Spleen (tissue), 11 donors: ENCODE data around the gene SDC1. TPM values are rescaled to one million over a fixed set of nuclear protein-coding genes. Genes with fewer than 3 reads are reported as not detected.

Source experiments
- DNase-seq: peaks from one replicate; pipeline ENCODE4 v3.0.0-alpha.2; 2020
- H3K27ac ChIP-seq, 8 donors: fragments of 200-600 bp; sonication (generic) in 7 of 8; 1 replicate in 4 of 8; 2 replicates in 4 of 8; pipeline versions ENCODE4 v1.5.0 to v1.8.0; 2016 to 2021; ENCODE audit warnings: inconsistent platforms in 4 of 8, mild to moderate bottlenecking in 4 of 8, moderate library complexity in 1 of 8
- H3K27me3 ChIP-seq, 7 donors: fragments of 200-600 bp; sonication (generic) in 6 of 7; replicated peaks in 1 of 7; 1 replicate in 4 of 7; 2 replicates in 3 of 7; pipeline versions ENCODE4 v1.5.0 to v1.8.0; 2016 to 2021; ENCODE audit warnings: inconsistent platforms in 3 of 7, mild to moderate bottlenecking in 1 of 7
- H3K36me3 ChIP-seq, 6 donors: fragments of 200-600 bp; sonication (generic) in 5 of 6; 1 replicate in 4 of 6; 2 replicates in 2 of 6; pipeline versions ENCODE4 v1.5.0 to v1.8.0; 2016 to 2021; ENCODE audit warnings: inconsistent platforms in 2 of 6
- H3K4me1 ChIP-seq, 6 donors: fragments of 200-600 bp; sonication (generic) in 5 of 6; 1 replicate in 3 of 6; 2 replicates in 3 of 6; pipeline versions ENCODE4 v1.5.0 to v1.8.0; 2016 to 2021; ENCODE audit warnings: inconsistent platforms in 3 of 6
- H3K4me3 ChIP-seq, 8 donors: fragments of 200-600 bp; sonication (generic) in 7 of 8; 1 replicate in 4 of 8; 2 replicates in 4 of 8; pipeline versions ENCODE4 v1.5.0 to v1.8.0; 2016 to 2021; ENCODE audit warnings: inconsistent platforms in 4 of 8, mild to moderate bottlenecking in 4 of 8, moderate library complexity in 2 of 8
- H3K9me3 ChIP-seq, 8 donors: fragments of 200-600 bp; sonication (generic) in 7 of 8; 1 replicate in 4 of 8; 2 replicates in 4 of 8; pipeline versions ENCODE4 v1.5.0 to v1.8.0; 2016 to 2021; ENCODE audit warnings: inconsistent platforms in 4 of 8
- POLR2A ChIP-seq, 3 donors: fragments of 450-650 bp; IDR thresholded peaks; one replicate each; pipeline ENCODE4 v1.5.1; 2017; ENCODE audit warnings: antibody characterized with exemption in 3 of 3, mild to moderate bottlenecking in 1 of 3
- POLR2AphosphoS5 ChIP-seq, 3 donors: sonication (generic); formaldehyde crosslinking; IDR thresholded peaks; one replicate each; pipeline ENCODE4 v1.5.1; 2017; ENCODE audit warnings: antibody characterized with exemption in 3 of 3
- WGBS, 5 donors: extraction: QIAGEN DNeasy Blood & Tissue Kit in 3 of 5; methylation state at CpG; one replicate each; pipeline versions ENCODE4 v1.1.5 to v1.1.7; 2013 to 2018; 5-methylcytosine and 5-hydroxymethylcytosine counted together
- intact Hi-C: fragments of 100-400 bp; cut with DNase I; formaldehyde crosslinking; loops from one replicate; pipeline ENCODE4 v1.15.0; 2023; ENCODE audit warnings: low total_unique reads
- polyA plus RNA-seq, 3 donors: library from polyadenylated mRNA; stranded (reverse); fragments of 200-250 nt; gene quantifications; one replicate each; pipeline ENCODE4 v1.2.1, GENCODE V29; 2013
- total RNA-seq, 7 donors: library from RNA; depleted of rRNA in 3 of 7; stranded (reverse); fragments of >200 nt in 3 of 7; fragmentation: NEBNext Ultra II Directional in 4 of 7; extraction: Animal tissue kit (Norgen Biotek cat#: 25700) in 4 of 7; gene quantifications; one replicate each; pipeline versions ENCODE4 v1.1.0 to v1.2.1, GENCODE V29; 2016 to 2021
- TF ChIP-seq, protein P1 (sequence below), 11 experiments: fragments of 200-600 bp in 7 of 11; fragments of 450-650 bp in 4 of 11; sonication (generic) in 4 of 11; IDR thresholded peaks in 8 of 11; conservative IDR thresholded peaks in 3 of 11; 1 replicate in 7 of 11; 2 replicates in 4 of 11; pipeline versions ENCODE4 v1.4.0 to v1.8.0; 2016 to 2021; ENCODE audit warnings: antibody characterized with exemption in 11 of 11, inconsistent platforms in 4 of 11, mild to moderate bottlenecking in 1 of 11
- donor health status: healthy with polysubstance abuse.
- donor health status: DM: no; HTN: no; CAD: no; lungs with moderate emphysema.
- donor health status: DM: no; HTN: no; CAD: no.
- donor health status: Bipolar disorder and iron deficiency.
- donor health status: healthy.
- donor health status: DM: no; HTN: no; CAD: no.
- donor health status: DM: yes; HTN: yes; CAD: no.

The SDC1 gene
- total and polyA plus RNA-seq, 10 donors: 0.54 to 43.8 (median 15.3) TPM

DNA sequence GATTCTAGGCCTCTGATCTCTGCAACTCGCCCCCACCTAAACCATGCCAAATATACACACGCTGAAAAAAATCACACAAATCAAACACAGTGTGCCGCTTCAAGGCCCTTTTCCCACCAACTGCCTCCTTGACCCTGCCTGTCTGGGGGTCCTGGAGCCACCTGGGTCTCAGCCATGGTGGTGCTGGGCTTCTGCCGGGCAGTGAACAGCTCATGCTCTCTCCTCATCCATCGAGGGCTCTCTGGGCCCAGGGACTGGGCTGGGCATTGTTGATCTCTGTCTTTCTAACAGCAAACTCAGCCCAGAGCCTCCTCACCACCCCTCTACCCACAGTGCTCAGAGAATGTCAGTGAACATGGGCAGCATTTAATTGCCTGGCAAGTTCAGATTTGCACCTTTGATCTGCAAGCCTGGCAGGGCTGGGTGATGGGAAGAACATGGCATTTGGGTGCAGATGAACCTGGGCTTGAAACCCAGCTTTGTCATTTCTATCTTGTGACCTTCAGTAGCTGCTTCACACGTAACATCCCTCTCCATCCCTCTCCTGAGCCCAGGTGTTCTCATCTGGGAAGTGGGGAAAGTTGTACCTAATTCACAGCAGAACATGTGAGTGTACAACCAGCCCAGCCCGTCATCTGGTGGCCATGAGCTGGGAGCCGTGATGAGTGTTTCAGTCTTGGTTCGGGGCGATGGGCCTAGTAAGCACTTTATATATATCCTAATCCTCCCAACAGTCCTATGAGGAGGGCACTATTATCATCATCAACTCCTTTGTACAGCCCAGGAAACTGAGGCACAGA lies 46.1 kb downstream of the SDC1 start:
- DNase-seq: peak; percentile 45
- Histone ChIP-seq H3K9me3 (no peaks in the 10 kb centered on the region), H3K27ac (no peak overlapping the region), H3K4me1 (no peaks in the 10 kb centered on the region), H3K36me3 (no peaks in the 10 kb centered on the region), H3K4me3 (no peak overlapping the region), H3K27me3 (no peaks in the 10 kb centered on the region)
- intact Hi-C loops: no loop called here
- TF ChIP-seq, protein P1, sequence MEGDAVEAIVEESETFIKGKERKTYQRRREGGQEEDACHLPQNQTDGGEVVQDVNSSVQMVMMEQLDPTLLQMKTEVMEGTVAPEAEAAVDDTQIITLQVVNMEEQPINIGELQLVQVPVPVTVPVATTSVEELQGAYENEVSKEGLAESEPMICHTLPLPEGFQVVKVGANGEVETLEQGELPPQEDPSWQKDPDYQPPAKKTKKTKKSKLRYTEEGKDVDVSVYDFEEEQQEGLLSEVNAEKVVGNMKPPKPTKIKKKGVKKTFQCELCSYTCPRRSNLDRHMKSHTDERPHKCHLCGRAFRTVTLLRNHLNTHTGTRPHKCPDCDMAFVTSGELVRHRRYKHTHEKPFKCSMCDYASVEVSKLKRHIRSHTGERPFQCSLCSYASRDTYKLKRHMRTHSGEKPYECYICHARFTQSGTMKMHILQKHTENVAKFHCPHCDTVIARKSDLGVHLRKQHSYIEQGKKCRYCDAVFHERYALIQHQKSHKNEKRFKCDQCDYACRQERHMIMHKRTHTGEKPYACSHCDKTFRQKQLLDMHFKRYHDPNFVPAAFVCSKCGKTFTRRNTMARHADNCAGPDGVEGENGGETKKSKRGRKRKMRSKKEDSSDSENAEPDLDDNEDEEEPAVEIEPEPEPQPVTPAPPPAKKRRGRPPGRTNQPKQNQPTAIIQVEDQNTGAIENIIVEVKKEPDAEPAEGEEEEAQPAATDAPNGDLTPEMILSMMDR (IDR thresholded peaks at IDR 0.05 in 8 of 11, conservative IDR thresholded peaks at IDR 0.05 in 3 of 11): no peak
- TF ChIP-seq POLR2AphosphoS5 (IDR thresholded peaks at IDR 0.05) (no peak), POLR2A (IDR thresholded peaks at IDR 0.05) (no peak)
- 86 to 93% (median 88%) methylated on average over 9 to 10 of the region's 10 CpGs for WGBS, 5 donors

DNA sequence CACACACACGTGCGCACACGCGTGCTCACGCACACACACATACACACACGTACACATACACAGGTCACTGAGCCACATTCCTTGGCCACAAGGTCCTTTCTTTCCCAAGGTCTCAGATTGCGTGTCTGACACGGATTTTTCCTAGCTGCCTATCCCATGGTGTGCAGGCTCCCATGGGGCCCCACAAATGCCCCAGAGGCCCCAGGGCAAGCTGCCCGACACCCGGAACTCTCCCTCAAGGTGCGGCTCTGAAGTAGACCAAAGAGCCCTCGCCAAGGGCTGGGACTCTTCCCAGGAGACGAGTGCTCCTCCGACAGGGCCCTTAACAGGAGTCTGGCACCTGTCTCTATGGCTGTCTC lies 46.7 kb downstream of the SDC1 start:
- WGBS, 5 donors: 88 to 98% (median 90%) methylated on average over 14 of the region's 14 CpGs
- TF ChIP-seq POLR2AphosphoS5 (IDR thresholded peaks at IDR 0.05) (no peak), POLR2A (IDR thresholded peaks at IDR 0.05) (no peak)
- TF ChIP-seq, protein P1 (IDR thresholded peaks at IDR 0.05 in 8 of 11, conservative IDR thresholded peaks at IDR 0.05 in 3 of 11): no peak
- H3K4me1 ChIP-seq: no peaks in the 10 kb centered on the region
- no peaks in the 10 kb centered on the region for H3K9me3 ChIP-seq
- DNase-seq: peak; percentile 51
- no peaks in the 10 kb centered on the region for H3K36me3 ChIP-seq
- H3K27me3 ChIP-seq: no peaks in the 10 kb centered on the region
- H3K4me3 ChIP-seq: no peak overlapping the region
- intact Hi-C loops: no loop called here
- no peak overlapping the region for H3K27ac ChIP-seq

DNA sequence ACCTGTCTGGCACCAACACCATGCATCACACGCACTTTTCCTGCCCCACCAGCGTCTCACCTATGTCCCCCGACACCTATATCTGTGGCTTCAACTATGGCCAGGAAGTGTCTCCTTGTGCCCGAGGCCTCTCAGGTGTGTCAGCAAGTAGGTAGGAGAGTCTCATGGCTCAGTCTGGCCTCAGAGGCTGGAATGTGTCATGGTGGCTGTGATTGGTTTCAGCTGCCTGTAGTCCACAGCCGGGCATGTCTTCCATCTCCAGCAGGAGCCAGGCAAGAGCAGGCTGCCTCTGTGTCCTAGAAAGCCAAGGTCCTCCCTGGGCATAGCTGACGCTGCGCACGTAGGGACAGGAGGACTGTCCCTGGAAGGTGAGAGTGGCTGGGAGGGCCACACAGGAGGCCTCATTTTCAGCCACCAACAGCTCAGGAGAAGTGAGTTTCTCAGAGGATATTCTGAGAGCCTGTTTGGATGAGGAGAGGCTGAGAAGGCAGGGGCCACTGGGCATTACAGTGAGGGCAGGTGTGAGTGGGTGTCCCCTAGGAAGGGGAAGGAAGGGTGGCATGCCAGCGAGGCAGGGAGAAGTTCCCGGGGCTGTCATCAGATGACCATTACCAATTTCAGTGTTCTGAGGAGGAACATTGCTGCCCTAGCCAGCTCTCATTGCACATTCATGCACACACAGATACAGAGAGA lies 47.2 kb downstream of the SDC1 start:
- no peaks in the 10 kb centered on the region for H3K9me3 ChIP-seq
- TF ChIP-seq, protein P1 (IDR thresholded peaks at IDR 0.05 in 8 of 11, conservative IDR thresholded peaks at IDR 0.05 in 3 of 11): no peak
- TF ChIP-seq POLR2AphosphoS5 (IDR thresholded peaks at IDR 0.05) (no peak), POLR2A (IDR thresholded peaks at IDR 0.05) (no peak)
- WGBS, 5 donors: 89 to 94% (median 93%) methylated on average over 9 to 10 of the region's 10 CpGs
- H3K4me3 ChIP-seq: no peak overlapping the region
- no peaks in the 10 kb centered on the region for H3K27me3 ChIP-seq
- H3K27ac ChIP-seq: no peak overlapping the region
- H3K36me3 ChIP-seq: no peaks in the 10 kb centered on the region
- peak; percentile 47 for DNase-seq
- no peaks in the 10 kb centered on the region for H3K4me1 ChIP-seq
- intact Hi-C loops: no loop called here

DNA sequence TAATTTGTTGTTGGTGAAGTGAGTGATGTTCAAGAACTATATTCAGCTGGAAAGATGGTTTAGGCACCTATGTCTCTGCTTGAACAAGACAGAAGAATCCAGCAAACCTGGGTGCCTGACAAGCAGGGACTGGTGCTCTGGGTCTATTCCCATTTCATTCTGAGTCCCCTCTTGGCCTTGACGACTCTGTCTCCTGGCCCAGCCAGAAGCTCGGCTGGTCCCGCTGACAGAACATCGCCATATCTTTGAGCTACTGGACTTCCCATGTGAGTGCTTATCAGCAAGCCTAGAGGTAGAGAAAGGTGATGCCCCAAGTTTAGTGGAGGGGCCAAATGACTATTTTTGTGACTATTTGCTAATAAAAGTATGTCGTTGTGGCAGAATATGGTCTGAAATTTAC lies 48.2 kb downstream of the SDC1 start:
- no peak overlapping the region for H3K4me3 ChIP-seq
- no peaks in the 10 kb centered on the region for H3K27me3 ChIP-seq
- WGBS, 5 donors: 88 to 97% (median 91%) methylated on average over 5 of the region's 5 CpGs
- peak; percentile 27 for DNase-seq
- H3K36me3 ChIP-seq: no peaks in the 10 kb centered on the region
- intact Hi-C loops: no loop called here
- no peak overlapping the region for H3K27ac ChIP-seq
- TF ChIP-seq POLR2A (IDR thresholded peaks at IDR 0.05) (no peak), POLR2AphosphoS5 (IDR thresholded peaks at IDR 0.05) (no peak)
- TF ChIP-seq, protein P1 (IDR thresholded peaks at IDR 0.05 in 8 of 11, conservative IDR thresholded peaks at IDR 0.05 in 3 of 11): no peak
- H3K4me1 ChIP-seq: no peaks in the 10 kb centered on the region
- no peaks in the 10 kb centered on the region for H3K9me3 ChIP-seq
